Smooth muscle cell (in vitro differentiated cells): Measurements from ENCODE around the gene CHD6. TPM values are rescaled to one million over a fixed set of nuclear protein-coding genes. Genes with fewer than 3 reads are reported as not detected.

Experiments used
- DNase-seq: peaks from one replicate; lab custom pipeline; 2025; ENCODE audit not compliant: unreplicated experiment; lab: John Stamatoyannopoulos, UW
- H2AFZ ChIP-seq: fragments of 200-600 bp; sonication (generic); 2 replicates; pipeline ENCODE4 v1.6.0; 2016; ENCODE audit warnings: antibody characterized with exemption, low read depth, mild to moderate bottlenecking
- H3F3A ChIP-seq: fragments of 200-600 bp; sonication (generic); 2 replicates; pipeline ENCODE4 v1.6.0; 2017; ENCODE audit warnings: antibody characterized with exemption, low read depth
- H3K27ac ChIP-seq: fragments of 200-600 bp; sonication (generic); 2 replicates; pipeline ENCODE4 v1.5.1; 2016; ENCODE audit warnings: low read depth, mild to moderate bottlenecking
- H3K27me3 ChIP-seq: fragments of 200-600 bp; sonication (generic); 2 replicates; pipeline ENCODE4 v1.6.1; 2016; ENCODE audit warnings: low read depth, mild to moderate bottlenecking
- H3K36me3 ChIP-seq: fragments of 200-600 bp; sonication (generic); 2 replicates; pipeline ENCODE4 v1.5.1; 2016; ENCODE audit warnings: low read depth
- H3K4me1 ChIP-seq: fragments of 200-600 bp; sonication (generic); 2 replicates; pipeline ENCODE4 v1.5.1; 2016; ENCODE audit warnings: low read depth
- H3K4me2 ChIP-seq: fragments of 200-600 bp; sonication (generic); 2 replicates; pipeline ENCODE4 v1.6.0; 2016; ENCODE audit warnings: mild to moderate bottlenecking
- H3K4me3 ChIP-seq: fragments of 200-600 bp; sonication (generic); 2 replicates; pipeline ENCODE4 v1.5.1; 2016; ENCODE audit warnings: mild to moderate bottlenecking
- H3K79me2 ChIP-seq: fragments of 200-600 bp; sonication (generic); 2 replicates; pipeline ENCODE4 v1.6.0; 2016; ENCODE audit warnings: low read depth, mild to moderate bottlenecking
- H3K9ac ChIP-seq: fragments of 200-600 bp; sonication (generic); 2 replicates; pipeline ENCODE4 v1.6.0; 2016; ENCODE audit warnings: low read depth
- H3K9me3 ChIP-seq: fragments of 200-600 bp; sonication (generic); replicated peaks from 2 replicates; pipeline ENCODE4 v1.5.1; 2016; ENCODE audit warnings: low read depth
- H4K20me1 ChIP-seq: fragments of 200-600 bp; sonication (generic); 2 replicates; pipeline ENCODE4 v1.6.0; 2016; ENCODE audit warnings: low read depth
- CTCF ChIP-seq: fragments of 200-600 bp; sonication (generic); IDR thresholded peaks from 2 replicates; pipeline ENCODE4 v1.5.1; 2017; ENCODE audit warnings: borderline replicate concordance, mild to moderate bottlenecking, antibody characterized with exemption; ENCODE audit not compliant: insufficient read depth, poor library complexity, severe bottlenecking
- WGBS: methylation state at CpG from one replicate; pipeline ENCODE4 v1.1.7; 2016; ENCODE audit warnings: low lambda C conversion rate; 5-methylcytosine and 5-hydroxymethylcytosine counted together
- polyA plus RNA-seq: library from polyadenylated mRNA; unstranded; fragments of >200 nt; fragmentation: Nextera tagmentation; extraction: Ambion mirVana; gene quantifications from 2 replicates; pipeline ENCODE4 v1.2.1, GENCODE V29; 2016
- total RNA-seq: library from RNA; depleted of rRNA; stranded (reverse); fragments of >200 nt; gene quantifications from 2 replicates; pipeline ENCODE4 v1.2.3, GENCODE V29; 2014

The CHD6 gene
- total and polyA plus RNA-seq, 2 experiments from 2014 or later, result 41.7 to 47.8 TPM

DNA sequence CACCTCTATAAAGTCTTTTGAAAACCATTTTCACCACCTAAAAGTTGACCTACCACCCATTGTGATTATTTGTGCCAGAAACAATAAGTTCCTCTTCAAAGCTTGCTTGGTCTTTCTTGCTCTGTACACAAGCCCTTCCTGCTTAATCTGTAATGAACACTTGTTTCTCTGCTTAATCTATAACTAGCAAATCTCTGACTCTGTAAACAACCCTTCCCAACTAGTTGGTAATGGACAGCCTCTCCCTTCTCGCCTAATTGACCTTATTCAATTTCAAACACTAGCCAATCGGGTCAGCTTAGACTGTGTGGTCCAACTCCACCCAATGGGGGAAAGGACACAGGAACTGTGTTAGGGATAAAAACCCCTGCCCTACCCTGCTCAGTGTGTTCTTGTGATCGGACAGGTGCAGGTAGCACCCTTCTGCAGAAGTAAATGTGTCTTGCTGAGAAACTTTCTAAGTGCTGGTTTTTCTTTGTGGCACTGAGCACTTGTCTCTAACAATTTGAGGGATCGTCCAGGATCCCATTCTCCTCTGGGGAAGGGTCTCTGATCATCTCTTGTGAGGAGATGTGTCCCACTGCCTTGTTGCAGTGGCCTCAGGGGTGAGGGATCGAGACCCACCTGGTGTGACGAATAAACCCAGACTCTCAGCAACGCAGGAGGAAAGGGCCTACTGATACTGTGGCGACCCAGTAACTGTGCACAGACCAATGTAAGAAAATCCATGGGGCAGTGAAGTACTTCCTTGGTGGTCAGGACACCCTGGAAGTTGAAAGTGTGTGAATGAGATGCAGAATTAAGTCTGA lies 23.5 kb downstream of the CHD6 start:
- Histone ChIP-seq H4K20me1 (peaks cover 84% of the 10 kb centered on the region), H3K4me2 (no peak overlapping the region)

DNA sequence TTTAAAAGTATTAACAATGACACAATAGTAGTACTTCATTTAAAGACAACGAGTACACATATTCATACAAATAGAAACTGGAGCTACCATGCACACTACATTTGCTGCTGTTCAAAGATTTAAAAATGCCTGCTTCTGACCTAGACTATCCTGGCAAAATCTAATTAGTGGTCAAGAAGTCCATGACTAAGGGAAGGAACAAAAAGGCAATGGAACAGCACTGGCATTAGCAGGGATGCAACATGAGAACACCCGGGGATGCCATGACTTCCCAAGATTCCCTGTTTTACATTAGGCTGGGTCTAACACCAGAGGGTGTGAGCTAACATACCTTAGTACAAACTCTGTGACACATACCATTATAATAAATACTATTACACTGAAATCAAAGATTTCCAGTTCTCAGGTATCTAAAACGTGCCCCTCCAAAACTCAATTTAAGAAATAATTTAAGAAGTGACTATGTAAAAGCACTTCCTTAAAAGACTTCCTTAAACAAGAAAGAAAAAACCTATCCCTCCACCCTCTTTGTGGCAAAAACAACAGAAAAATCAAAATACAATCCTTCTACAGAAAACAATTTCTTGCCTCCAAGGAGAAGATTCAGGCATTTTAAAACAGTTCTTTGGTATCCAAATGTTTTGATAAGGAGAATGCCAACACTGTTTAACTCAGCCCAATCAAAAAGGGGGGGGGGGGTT lies 25.5 kb downstream of the CHD6 start:
- 90% methylated on average over 3 of the region's 3 CpGs for WGBS

More for the DNA sequence above, 23.5 kb downstream of the CHD6 start:
- Histone ChIP-seq H3F3A (no peaks in the 10 kb centered on the region), H2AFZ (no peak overlapping the region), H3K4me3 (no peak overlapping the region), H3K27me3 (no peaks in the 10 kb centered on the region), H3K27ac (no peak overlapping the region), H3K79me2 (peaks cover 92% of the 10 kb centered on the region), H3K4me1 (no peaks in the 10 kb centered on the region), H3K9ac (no peak overlapping the region), H3K9me3 (no peaks in the 10 kb centered on the region), H3K36me3 (no peaks in the 10 kb centered on the region)
- DNase-seq, result no peak
- TF ChIP-seq CTCF, result no peak
- WGBS, result over 99% methylated on average over 8 of the region's 8 CpGs

GRCh38 chr20:41587956-41588355 lies 30.2 kb downstream of the CHD6 start:
- Histone ChIP-seq H3K4me3 (no peak overlapping the region), H3K36me3 (peaks cover 3% of the 10 kb centered on the region), H3K9me3 (no peaks in the 10 kb centered on the region), H2AFZ (no peak overlapping the region), H3F3A (no peaks in the 10 kb centered on the region), H3K4me2 (no peak overlapping the region), H4K20me1 (peaks cover 82% of the 10 kb centered on the region), H3K79me2 (peaks cover 90% of the 10 kb centered on the region), H3K4me1 (no peaks in the 10 kb centered on the region), H3K27me3 (no peaks in the 10 kb centered on the region), H3K27ac (no peak overlapping the region), H3K9ac (no peak overlapping the region)
- no peak for DNase-seq
- no peak for TF ChIP-seq CTCF
- WGBS, result 83% methylated on average over 3 of the region's 3 CpGs

More for the DNA sequence above, 25.5 kb downstream of the CHD6 start:
- Histone ChIP-seq H3K27me3 (no peaks in the 10 kb centered on the region), H3K4me3 (no peak overlapping the region), H3K27ac (no peak overlapping the region), H3K9me3 (no peaks in the 10 kb centered on the region), H3F3A (no peaks in the 10 kb centered on the region), H3K4me1 (no peaks in the 10 kb centered on the region), H3K4me2 (no peak overlapping the region), H4K20me1 (peaks cover 82% of the 10 kb centered on the region), H3K9ac (no peak overlapping the region), H2AFZ (no peak overlapping the region), H3K36me3 (no peaks in the 10 kb centered on the region), H3K79me2 (peaks cover 90% of the 10 kb centered on the region)
- no peak for TF ChIP-seq CTCF
- DNase-seq, result no peak
